HG03442 (cell line): Measurements from ENCODE around the gene ANKRD36B.
"Not testable (repeated sequence)": the region's sequence is repeated elsewhere in the genome, so short reads cannot be mapped to it uniquely, and the experiment has no call there.

Source experiments
- ATAC-seq: cut with Tn5 transposase; IDR thresholded peaks from one replicate; pipeline ENCODE4 v1.9.1; 2021; ENCODE audit warnings: mild to moderate bottlenecking, moderate library complexity; ENCODE audit not compliant: unreplicated experiment

Gene ANKRD36B

GRCh38 chr2:97550498-97550897 lies 39.2 kb downstream of the ANKRD36B start:
- not testable (repeated sequence) for ATAC-seq

- ATAC-seq, result not testable (repeated sequence)
These were observed 40.6 kb downstream of the ANKRD36B start for GRCh38 chr2:97549058-97549457.

- not testable (repeated sequence) for ATAC-seq
These were observed 41.1 kb downstream of the ANKRD36B start for GRCh38 chr2:97548536-97548935.

- ATAC-seq, result no peak
These were observed 43.0 kb downstream of the ANKRD36B start for GRCh38 chr2:97546711-97547110.

GRCh38 chr2:97544911-97545310 lies 44.8 kb downstream of the ANKRD36B start:
- ATAC-seq, result not testable (repeated sequence)

GRCh38 chr2:97525904-97526303 lies 63.8 kb downstream of the ANKRD36B start:
- ATAC-seq, result not testable (repeated sequence)

- ATAC-seq, result not testable (repeated sequence)
These were observed 65.9 kb downstream of the ANKRD36B start for GRCh38 chr2:97523816-97524215.

GRCh38 chr2:97522916-97523555 lies 66.6 kb downstream of the ANKRD36B start:
- not testable (repeated sequence) for ATAC-seq

GRCh38 chr2:97495651-97496050 lies 94.0 kb downstream of the ANKRD36B start:
- ATAC-seq, result not testable (repeated sequence)

GRCh38 chr2:97490141-97490540 lies 99.5 kb downstream of the ANKRD36B start:
- ATAC-seq, result not testable (repeated sequence)
